SK-N-MC (cell line): Measurements from ENCODE around the gene SDCBP2.

Experiments used
- EZH2 ChIP-seq: fragments of 200-600 bp; sonication (generic); IDR thresholded peaks from one replicate; pipeline ENCODE4 v1.6.1; 2017; ENCODE audit warnings: antibody characterized with exemption
- FOXP2 ChIP-seq: optimal IDR thresholded peaks from 2 replicates; pipeline ENCODE3; 2011; ENCODE audit warnings: mild to moderate bottlenecking, moderate library complexity; ENCODE audit not compliant: insufficient read depth; ENCODE audit errors: extremely low read length, control extremely low read depth
- POLR2AphosphoS5 ChIP-seq: IDR thresholded peaks from 2 replicates; pipeline ENCODE4 v1.6.1; 2012; ENCODE audit warnings: mild to moderate bottlenecking, low read depth, low read length, borderline replicate concordance

DNA sequence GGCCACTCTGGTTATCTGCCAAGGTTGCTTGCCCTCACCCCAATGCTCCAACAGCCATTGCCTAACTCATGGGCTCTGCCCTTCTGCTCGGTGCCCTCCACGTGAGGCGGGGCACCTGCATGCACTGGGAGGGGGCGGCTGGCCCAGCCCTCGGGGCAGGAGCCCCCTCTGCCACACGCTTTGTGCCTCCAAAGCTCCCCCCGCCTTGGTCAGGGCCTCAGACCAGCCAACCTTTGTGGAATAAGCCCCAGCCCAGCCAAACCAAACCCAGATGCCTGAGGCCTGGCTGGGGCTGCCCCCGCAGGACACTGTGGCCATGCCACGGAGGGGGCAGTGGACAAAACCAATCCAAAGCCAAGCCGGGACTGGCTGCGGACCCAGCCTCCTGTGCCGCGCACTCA lies 21.4 kb downstream of the SDCBP2 start:
- TF ChIP-seq EZH2 (no peak), POLR2AphosphoS5 (no peak), FOXP2 (no peak)
